ENCODE measurements around the gene HTR6.

HTR6 gene

DNA sequence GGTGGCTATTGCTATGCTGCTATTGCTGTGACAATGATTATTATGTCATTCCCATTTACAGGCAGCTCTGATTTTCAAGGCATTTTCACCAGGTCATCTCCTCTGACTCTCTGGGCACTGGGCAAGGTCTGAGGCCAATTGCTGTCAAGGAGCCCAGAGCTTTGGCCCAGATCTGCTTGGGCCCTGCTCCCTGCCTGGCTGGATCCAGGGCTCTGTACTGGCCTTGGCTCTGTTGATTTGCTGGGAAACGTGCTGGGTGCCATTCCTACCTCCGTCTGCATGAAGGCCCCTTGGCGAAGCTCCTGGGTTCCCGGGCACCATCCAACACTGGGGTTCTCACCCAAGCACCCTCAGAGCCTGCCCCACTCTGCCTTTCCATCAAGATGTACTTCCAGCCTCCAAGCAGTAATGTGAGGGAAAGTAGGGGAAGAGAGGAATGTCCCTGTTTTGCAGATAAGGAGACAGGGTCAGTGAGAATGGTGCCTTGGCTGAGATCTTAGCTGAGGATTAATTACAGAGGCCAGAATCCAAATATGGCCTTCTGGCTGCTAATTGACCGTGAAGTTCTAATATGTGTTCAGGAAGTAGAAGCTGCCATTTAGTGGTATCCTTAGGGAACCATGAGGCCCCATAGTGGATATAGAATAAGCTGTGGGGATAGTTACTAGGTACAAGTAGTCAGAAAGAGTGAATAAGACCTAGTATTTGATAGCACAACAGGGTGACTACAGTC is 63.9 kb downstream of the HTR6 start:
- no peak for DNase-seq

DNA sequence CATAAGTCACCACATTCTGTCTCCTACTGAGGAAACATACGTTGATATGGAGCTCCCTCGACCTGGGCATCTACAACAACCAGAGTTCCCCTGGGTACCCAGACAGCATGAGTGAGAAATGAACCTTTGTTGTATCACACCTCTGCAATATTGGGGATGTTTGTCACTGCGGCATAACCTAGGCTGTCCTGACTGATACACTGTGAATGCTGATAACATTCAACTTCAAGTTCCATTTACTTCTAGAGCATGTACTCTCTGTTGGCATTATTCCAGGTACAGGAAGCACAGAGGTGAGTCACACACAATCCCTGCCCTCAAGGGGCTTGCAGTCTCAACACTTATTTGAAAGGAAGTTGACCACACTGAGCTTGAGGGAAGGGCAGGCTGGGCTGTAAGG is 65.6 kb downstream of the HTR6 start:
- no peak for DNase-seq

Data from NCI-H446 treated with DMSO at 0.1 percent for 48 hours (cell line).